HG02943 (cell line): ENCODE measurements around the gene EGFR.
A peak's percentile ranks its signal among the peaks of the same experiment; 100 is the strongest.

Experiments
- ATAC-seq: cut with Tn5 transposase; IDR thresholded peaks from one replicate; pipeline ENCODE4 v1.9.1; 2021; ENCODE audit warnings: mild to moderate bottlenecking, low read depth, moderate library complexity; ENCODE audit not compliant: unreplicated experiment

EGFR gene

DNA sequence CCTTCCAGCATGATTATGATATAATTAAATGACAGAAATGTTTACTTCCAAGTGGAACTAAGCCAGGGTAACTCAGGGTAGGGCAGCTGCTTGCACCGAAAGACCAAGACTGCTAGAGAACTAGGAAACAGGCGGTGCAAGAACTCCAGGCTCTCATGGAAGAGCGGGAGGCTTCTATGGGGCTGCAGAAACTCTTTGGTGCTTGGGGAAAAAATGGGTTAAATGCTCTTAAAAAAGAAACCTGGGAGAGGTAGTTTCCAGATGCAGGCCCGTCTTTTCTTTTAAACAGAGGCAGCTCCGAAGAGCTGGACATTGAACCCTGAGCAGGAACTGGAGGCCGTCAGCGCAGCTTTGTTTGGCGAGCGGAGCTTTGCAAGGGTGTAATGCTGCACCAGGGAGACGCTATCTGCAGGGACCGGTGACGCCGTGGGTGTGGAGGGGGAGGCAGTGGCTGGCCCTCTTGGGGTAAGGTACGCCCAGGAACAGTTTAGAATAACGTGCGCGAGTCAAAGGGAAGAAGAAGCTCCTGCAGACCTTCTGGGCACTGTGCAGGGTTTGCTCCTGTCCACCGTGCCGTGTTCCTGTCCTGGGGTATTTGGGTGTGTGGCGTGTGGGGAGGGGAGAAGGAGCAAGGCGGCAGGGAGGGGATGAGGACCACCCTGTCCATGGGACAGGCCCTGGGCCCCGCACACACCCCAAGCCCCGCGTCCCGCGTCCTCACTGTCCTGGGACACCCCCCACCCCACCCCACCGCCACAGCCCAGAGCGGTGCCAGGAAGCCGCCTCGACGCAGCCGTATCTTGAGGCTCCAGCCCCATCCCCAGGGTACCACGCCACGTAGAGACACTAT lies 59.0 kb downstream of the EGFR start:
- no peak for ATAC-seq

DNA sequence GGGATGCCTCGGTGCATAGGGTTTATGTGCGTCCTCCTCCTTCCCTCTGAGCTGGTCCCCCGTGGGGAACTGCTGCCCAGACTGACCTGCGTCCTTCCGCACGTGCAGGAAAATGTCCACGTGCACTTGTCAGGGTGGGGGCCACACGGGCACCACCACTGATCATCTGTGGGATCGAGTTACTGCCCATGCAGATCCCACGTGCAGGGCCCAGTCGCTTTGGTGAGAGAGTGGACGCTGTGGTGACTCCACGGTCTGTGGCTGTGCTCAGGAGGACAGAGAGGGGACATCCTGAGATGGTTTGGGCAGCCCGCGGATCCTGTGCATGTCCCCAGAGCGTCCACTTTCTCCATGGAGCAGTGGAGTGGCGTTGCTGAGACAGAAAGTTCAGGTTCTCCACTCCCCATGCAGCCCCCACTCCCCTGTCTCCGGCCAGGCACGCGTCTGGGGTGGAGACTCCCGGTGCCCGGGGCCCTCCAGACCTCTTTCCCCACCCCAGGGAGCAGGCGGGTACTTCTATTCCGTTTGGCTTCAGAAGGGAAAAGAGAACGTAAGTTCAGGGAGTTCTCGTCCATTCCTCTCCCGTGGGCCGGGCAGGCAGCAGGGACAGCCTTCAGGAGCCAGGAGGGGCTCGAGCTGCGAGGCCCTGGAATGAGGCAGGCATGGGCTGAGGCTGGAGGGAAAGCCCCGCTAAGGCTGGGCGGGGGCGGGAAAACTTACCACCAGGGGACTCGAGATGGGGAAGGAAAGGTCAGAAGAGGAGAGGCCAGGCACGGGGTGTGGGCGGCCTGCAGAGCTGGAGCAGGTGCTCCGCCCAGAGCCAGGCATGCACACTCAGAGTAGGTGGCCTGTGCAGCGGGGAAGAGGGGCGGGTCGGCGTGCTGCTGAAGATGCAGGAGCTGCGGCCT lies 59.9 kb downstream of the EGFR start:
- ATAC-seq: no peak

DNA sequence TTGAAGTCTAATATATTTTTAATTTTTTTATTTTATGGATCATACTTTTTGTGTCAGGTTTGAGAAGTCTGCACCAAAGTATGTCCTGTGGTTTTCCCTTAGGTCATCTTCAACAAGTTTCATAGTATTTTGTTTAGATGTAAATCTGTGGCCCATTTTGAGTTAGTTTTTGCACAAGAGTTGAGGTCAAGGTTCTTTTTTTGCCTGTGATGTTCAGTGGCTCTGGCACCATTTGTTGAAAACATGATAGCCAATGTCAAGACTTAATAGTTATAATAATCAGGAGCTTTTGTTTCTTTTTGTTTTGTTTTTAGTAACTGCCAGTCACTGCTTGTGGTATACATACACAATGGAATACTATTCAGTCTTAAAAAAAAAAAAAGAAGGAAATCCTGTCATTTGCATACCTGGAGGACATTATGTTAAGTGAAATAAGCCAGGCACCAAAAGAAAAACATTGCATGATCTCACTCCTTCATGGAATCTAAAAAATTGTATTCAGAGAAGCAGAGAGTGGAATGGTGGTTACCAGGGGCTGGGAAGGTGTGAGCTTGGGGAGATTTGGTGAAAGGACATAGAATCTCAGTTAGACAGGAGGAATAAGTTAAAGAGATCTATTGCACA lies 61.3 kb downstream of the EGFR start:
- no peak for ATAC-seq

DNA sequence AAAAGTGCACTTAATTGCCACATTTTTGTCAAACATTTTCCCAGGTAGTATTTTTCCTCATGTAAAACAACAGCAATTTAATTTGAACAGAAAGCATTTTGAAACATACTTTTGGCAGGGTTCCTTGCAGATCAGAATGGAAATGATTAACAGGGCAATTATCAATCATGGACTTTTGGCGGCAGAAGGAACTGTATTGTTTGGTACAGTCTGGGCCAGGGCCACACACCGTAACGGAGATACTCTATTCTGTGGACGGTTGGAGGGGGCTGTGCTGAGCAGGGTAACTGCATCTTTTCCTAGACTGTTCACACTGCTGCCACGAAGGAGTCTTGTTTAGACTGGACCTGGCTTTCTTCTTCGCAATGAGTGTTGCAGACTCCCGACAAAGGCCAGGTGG lies 62.3 kb downstream of the EGFR start:
- no peak for ATAC-seq

DNA sequence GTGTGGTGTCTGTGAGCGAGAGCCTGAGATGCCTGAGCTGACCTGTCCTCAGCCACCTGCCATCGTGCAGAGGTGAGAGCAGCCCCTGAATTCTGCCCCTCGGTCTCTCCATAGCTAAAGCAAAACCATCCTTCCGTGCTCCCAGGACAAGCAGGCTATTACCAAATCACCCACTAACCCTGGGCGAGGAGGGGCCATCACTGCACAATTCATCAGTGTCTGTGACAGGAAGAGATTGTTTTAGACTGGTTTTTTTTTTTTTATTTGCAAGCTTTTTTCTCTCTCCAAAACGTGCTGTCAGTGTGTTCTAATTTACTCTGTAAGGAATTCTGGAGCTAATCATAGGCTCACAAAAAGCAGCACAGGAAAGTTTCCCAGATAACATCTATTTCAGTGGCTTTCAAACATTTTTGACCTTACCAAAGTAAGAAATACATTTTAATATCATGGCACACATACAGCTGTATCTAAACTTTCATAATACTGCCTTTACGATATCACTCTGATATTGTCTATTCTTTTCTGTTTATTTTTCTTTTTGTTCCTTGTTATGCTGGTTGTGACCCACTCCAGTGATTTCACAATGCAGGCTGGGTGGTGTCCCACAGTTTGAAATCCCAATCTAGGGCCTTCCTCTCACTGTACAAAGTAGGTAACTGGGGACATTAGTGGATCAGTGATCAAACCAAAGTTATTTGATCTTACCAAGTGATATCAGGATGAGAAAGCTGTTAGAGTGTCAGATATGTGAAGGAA lies 62.8 kb downstream of the EGFR start:
- no peak for ATAC-seq

DNA sequence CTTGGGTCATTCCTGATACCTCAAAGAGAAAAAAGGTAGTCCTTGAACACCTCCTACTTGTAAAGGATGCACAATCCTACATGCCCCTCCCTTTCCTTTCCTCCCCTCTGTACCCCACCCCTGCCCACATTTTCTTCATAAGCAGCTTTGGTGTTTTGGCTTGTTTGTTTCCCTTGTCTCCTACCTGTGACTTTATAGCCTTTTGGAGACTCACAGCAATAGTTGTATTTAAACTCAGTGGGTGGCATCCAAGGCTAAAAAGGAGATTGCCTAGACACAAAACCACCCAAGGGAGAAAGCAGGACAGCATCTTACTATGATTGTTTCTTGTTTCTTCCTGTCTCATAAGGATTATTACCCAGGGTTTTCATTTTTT lies 63.4 kb downstream of the EGFR start:
- ATAC-seq: no peak

DNA sequence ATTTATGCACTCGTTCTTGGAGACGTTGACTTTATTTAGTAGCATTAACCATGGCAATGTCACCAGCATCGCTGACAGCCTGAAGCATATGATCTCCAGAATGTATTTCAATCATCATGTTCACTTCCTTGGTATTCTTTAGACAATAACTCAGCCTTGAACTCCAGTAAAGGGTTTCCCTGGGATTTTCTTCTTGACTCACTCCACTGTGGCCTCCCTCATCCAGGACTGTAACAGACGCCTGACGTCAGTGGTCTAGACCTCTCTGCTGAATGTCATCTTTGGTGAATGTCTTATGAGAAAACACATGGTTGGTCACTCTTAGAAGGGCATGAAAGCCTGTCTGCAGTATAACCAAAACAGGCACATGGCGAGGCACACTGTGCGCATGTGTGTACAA lies 64.4 kb downstream of the EGFR start:
- ATAC-seq: no peak

DNA sequence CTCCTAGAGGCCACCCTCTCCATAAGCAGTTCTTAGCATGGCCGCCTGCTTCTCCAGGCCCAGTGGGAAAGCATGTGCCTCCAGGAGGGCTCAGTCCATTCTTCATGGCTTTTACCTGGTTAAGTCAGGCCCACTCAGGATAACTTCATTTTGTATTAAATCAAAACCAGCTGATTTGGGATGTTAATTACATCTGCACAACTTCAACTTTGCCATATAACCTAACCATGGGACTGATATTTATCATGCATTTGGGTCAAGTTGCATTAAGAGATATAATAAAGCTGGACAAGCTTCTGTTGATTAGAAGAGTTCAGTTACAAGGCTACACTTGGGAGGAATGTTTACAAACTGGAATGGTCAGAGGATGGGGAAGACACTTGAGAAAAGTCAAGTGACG lies 65.5 kb downstream of the EGFR start:
- ATAC-seq: no peak

DNA sequence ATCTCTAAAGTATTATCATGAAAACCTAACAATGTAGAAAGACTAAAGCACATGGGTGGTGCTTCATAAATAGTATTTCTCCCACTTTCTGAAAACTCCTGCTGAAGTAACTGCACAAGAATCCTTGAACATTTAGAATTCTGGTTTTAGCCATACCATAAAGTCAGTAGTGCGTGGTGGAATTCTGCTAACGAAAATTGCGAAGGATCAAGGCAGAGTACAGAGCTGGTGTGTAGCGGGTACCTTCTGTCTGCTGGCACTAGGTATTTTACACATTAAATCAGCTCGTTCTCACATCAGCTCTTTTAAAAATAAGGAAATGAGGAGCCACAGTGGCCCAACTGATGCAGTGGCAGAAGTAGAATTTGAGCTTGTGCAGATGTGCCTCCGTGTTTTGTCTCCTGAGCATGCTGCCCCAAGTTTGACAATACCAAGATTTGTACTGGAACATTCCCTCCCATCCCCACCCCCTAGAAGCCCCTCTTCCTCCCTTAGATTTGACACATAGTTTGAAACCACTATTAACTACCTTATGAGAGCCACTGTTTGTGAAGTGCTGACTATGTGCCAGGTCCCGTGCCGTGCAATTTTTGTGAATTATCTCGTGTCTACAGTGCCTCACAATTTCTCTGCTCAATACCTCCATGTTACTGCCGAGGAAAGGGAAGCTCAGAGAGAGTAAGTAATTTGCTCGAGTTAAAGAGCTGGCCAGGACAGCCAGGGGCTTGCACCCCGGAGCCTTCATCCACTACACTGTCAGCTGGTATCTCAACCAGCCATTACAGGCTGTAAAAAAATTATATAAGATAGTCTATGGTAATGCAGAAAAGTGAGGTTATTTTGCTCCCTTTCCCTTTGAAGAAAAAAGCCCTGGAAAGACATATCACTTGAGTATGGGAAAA lies 66.9 kb downstream of the EGFR start:
- ATAC-seq: no peak

DNA sequence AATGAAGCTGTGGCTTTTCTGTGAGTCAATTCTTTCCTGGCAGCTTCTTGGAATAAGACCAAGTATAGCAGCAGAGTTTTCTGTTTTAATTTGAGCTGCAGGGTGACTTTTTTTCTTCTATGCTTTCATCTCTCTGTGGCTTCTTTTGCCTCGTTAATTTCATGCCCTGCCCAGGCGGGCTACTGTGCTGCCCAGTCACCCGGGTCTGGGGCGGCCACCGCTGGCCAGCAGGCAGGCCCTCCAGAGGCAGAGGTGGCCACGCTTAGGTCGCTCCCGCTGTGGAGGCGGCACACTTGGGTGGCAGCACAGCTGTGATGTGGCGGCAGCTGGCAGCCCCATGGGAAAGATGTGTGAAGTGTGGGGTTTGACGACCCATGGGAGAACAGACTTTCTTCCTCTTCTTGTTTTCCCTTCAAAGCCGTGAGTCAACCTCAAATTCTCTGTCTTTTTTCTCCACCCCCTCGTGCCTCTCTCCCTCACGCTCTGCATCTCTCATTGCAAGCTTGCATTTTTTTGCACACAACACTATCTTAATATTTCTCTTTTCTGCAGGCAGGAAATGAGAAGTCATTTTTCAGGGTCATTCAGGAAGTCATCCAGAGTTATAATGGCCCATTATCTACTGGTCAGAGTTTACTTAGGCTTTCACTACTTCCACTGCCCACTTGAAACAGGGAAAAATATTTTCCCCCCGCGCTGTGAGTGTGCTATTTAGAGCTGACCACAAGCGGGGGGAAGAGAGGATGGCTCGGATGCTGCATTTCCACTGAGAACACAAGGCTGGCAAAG lies 67.8 kb downstream of the EGFR start:
- ATAC-seq: peak; percentile 62

DNA sequence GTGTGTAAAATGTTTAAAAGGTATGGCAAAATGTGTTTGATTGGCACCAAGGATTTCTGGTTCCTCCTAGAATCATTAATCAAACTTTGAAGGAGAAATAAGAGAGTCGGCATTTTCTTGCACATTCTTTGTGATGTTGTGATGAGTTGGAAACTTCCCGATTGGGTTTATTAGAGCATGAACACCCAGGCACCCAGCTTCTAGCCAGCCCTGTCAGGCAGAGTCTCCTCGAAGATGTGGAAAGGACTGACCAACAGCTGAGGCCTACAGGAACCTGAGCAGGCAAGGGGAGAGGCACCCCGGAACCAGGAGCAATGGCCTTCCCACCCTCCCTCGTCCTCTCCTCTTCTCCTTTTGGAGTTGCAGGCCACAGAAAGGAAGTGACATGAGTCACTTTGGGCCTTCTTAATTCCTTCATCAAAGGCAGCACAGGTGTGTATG lies 68.7 kb downstream of the EGFR start:
- no peak for ATAC-seq

DNA sequence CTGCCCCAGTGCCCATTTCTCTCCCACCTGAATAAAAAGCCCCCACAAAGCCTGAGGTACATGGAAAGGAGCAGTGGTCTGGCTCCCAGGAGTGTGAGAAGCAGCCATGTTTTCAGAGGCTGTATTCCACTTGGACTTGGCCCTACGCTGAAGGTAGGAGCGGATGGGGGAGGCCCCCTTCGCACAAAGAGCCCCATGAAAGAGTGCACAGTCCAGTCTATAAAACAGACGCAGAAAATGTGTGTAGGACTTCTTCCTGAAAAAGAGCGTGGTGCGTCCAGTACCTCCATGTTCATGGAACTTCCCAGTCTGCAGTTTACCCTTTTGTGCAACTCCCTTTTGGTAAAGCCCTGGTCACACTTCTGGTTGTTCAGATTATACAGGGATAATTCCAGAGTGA lies 69.3 kb downstream of the EGFR start:
- no peak for ATAC-seq

DNA sequence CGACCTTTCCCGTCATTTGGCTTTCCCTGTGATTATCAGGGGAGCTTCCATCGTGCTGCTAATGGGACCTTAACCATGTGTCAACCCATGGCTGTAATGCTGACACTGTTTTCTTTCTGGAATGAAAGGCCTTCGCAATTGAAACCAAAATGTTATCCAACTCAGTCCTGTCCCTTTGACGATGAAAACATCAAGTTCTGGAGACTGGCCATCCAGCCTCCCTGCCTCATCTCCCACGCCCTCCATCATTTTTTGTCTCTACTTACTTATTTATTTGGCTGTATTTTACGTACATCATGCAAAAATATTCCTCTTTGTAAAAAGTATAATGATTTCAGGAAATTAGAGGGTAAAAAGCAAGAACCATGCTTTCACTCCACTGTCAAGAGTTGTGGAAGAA lies 69.8 kb downstream of the EGFR start:
- no peak for ATAC-seq

DNA sequence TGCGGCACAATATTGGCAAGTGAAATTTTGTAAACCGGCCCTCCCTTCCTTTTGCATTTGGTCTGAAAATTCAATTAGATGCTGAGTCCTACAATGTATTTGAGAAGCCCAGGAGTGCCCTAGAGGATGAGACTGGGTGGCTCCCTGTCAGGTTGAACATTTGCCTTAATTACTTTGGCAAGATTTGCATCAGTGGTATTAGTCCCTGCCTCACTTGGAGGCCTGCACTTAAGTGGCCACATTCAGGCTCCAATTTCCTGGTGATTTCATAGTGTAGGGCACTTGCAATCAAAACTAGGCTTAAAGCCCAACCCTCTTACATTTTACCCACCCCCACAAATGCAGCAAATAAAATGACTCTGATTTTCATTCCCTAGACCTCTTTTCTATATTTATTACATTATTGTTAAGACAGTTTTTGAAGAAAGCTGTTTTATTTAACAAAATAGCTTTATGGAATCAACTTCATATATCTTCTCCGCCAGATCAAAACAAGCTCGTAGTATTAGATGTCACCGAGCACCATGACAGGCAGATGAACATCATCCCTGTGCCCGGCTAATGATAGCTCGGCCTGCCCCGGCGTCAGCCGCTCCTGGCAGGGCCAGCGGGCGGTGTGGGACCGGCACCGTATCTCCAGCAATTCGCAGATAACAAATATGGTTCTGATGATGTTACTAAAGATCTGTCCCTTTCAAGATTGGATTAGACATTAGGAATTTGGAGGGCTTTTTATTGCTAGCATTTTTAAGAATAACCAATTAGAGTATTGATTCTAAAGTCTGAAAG lies 73.6 kb downstream of the EGFR start:
- no peak for ATAC-seq

DNA sequence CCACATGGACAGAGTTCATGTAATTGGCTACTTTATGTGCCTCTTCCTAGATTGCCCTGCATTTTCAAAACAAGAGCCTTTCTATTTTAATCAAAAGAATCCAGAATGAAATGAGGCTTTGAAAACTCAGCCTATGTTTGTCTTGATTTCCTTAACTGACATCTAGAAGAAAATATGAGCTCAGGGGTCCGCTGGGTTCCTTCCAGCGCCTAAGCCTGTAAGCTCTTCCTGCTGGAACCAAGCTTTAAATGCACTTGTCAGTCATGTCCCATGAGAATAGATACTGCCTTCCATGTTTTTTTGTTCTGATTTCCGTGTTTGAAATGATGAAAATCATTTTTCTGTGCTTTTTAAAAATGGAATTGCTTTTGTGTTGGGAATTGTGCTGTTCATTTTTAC lies 74.2 kb downstream of the EGFR start:
- ATAC-seq: no peak

DNA sequence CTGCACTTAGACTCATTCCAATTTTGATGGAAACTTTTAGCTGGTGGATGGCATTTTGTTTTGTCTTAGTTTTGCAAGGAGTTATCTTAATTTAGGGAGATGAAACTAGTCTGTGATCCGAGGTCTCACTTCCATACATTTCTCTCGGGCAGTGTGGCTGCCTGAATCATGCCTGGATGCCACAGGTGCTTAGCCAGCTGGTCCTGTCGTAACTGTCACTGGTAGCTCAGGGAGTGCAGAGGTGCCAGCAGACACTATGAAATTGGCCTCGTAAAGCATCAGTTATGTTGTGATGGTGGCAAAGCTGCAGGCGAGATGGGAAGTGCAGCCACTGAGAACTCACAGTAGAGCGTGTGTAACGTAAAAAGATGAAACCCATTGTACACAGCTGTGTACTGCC lies 74.9 kb downstream of the EGFR start:
- ATAC-seq: no peak

DNA sequence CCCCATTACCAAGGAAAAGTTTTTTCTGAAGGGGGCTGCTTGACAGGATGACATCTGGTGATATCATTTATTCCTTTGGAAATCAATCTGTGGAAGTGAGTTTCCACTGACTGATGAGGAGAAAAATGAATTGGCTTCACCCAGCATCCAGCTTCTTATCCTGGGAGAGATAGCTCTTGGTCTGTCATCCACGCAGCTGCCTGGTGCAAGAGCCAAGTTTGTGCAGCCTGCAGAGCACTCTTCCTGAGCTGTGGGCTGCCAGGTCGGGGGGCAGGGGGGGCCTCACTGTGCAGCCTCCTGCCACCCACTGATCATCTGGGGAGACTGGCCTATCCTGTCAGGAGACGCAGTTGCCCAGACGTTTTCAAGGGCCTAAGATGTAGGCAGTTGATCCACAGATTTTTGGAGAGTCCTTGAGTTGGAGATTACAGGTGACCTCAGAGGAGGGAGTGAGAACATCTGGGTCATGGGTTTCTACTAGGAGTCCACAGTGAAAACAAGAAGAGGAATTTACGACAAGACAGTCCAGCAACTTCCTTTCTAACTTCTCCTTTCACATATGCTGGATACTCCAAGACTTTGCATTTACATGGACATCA lies 75.4 kb downstream of the EGFR start:
- no peak for ATAC-seq

DNA sequence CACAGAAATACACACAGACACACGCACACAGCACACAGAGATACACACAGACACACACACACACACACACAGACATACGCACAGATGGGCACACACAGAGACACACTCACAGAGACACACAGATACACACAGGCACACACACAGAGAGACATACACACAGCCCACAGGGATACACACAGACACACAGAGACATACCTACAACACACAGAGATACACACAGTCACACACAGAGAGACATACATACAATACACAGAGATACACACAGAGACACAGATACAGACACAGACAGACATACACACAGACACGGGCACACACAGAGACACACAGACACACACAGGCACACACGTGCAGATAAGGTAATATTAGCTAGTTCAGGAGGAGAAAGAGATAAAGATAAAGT lies 76.9 kb downstream of the EGFR start:
- ATAC-seq: no peak
